ENCODE measurements around the gene SULT1A2. TPM values are rescaled to one million over a fixed set of nuclear protein-coding genes. Genes with fewer than 3 reads are reported as not detected.

SULT1A2 gene
- total and polyA plus RNA-seq, 2 of the 8 experiments (the other 6 are each of a cell fraction or from before 2014, with no cell fraction given): 0.29 to 0.35 TPM

DNA sequence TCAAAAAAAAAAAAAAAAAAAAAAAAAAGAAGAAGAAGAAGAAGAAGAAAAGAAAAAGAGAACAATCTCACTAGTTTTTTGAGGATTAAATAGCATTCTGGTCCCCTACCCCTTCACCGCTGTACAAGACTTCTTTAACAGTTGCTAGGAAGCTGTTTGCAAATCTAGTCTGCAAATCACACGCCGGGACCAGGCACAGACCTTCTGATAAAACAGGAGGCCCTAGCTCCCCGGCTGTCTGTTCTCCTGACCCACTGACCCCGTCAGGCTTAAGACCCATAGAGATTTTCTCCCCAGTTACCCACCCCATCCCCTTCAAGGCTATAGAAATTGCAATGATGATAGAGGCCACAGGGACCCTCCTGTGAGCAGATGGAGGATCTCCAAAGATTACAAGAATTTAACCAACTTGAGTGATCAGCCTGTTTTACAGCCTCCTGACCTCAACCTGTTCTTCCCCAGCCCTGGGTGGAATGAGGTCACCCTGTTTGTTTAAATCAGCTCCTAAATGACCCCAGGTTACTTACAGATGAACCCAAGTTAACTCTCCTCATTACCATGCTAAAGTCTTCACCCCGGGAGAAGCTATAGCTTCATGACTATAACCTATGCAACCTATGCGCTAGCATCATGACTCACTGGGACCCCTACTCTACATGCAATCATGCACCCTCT lies 24.8 kb upstream of the SULT1A2 start:
- no peak overlapping the region for H4K5ac ChIP-seq (ENCODE audit: insufficient read length, low read depth, low read length)
- no peak overlapping the region for H3K4me3 ChIP-seq (ENCODE audit: extremely low read depth in 1 of 4, insufficient read depth in 2 of 4, low read depth in 3 of 4, low read length in 4 of 4)
- no peak overlapping the region for H3K4me2 ChIP-seq (ENCODE audit: insufficient read depth in 1 of 2, low read depth in 2 of 2, low read length in 2 of 2)
- no peak overlapping the region for H4K91ac ChIP-seq (replicated peaks; ENCODE audit: insufficient read length, low read length)
- no peaks in the 10 kb centered on the region for H3K79me2 ChIP-seq (ENCODE audit: control insufficient read depth in 1 of 2, insufficient read depth in 2 of 2, low read length in 2 of 2)
- H2BK120ac ChIP-seq (replicated peaks; ENCODE audit: low read depth, low read length): no peak overlapping the region
- no peak overlapping the region for H2BK5ac ChIP-seq (ENCODE audit: low read depth, low read length)
- no peak overlapping the region for H2AK5ac ChIP-seq (ENCODE audit: low read depth, low read length)
- no peak overlapping the region for H3K14ac ChIP-seq (ENCODE audit: insufficient read length)
- H3K23me2 ChIP-seq (ENCODE audit: low read depth, low read length): no peaks in the 10 kb centered on the region
- no peak for FAIRE-seq
- H3K36me3 ChIP-seq (ENCODE audit: control insufficient read depth in 2 of 4, insufficient read depth in 4 of 4, low read length in 3 of 4): no peaks in the 10 kb centered on the region
- H3K4me1 ChIP-seq (replicated peaks in 1 of 4; ENCODE audit: control insufficient read depth in 3 of 4, insufficient read depth in 4 of 4, low read length in 3 of 4): peaks cover 2 to 5% (median 3%) of the 10 kb centered on the region in 4 experiments; a peak in 4 of 7 replicates
- H4K8ac ChIP-seq (ENCODE audit: extremely low read depth, insufficient read depth, low read length): no peak overlapping the region
- H3K4ac ChIP-seq (replicated peaks; ENCODE audit: insufficient read length, low read depth, low read length): no peak overlapping the region
- no peak overlapping the region for H3K18ac ChIP-seq (ENCODE audit: extremely low read depth, low read length)
- DNase-seq (ENCODE audit: low read depth in 1 of 2, low spot score in 2 of 2): no peak
- no peaks in the 10 kb centered on the region for H3K9me3 ChIP-seq (ENCODE audit: insufficient read depth in 2 of 2, low read depth in 1 of 2, low read length in 1 of 2)
- H2BK15ac ChIP-seq (ENCODE audit: low read length): no peak overlapping the region
- H3K27me3 ChIP-seq (replicated peaks in 1 of 4; ENCODE audit: control insufficient read depth in 3 of 4, extremely low read depth in 1 of 4, insufficient read depth in 3 of 4, low read length in 3 of 4): no peaks in the 10 kb centered on the region
- H2BK20ac ChIP-seq (ENCODE audit: low read length): no peak overlapping the region
- no peak overlapping the region for H3K23ac ChIP-seq (ENCODE audit: insufficient read length)
- no peaks in the 10 kb centered on the region for H4K20me1 ChIP-seq (replicated peaks in 1 of 2; ENCODE audit: control insufficient read depth in 1 of 2, insufficient read depth in 2 of 2, low read length in 2 of 2)
- CTCF ChIA-PET (ENCODE audit: partially characterized antibody): interaction anchor here (0.6 kb wide), 1 partner anchor 1332 kb away, joined by 3 read pairs; no protein-coding TSS in a partner anchor
- no peaks in the 10 kb centered on the region for H3K79me1 ChIP-seq (ENCODE audit: low read depth, low read length)
- no peak overlapping the region for H3K56ac ChIP-seq (replicated peaks; ENCODE audit: insufficient read length, low read depth, low read length)
- 90% methylated on average over 7 of the region's 7 CpGs; no CpG with 5 or more reads in 1 of the 2 experiments for WGBS, 2 experiments (ENCODE audit: extremely low coverage in 1 of 2, insufficient coverage in 1 of 2, insufficient read length in 1 of 2, insufficient replicate concordance in 2 of 2, low coverage in 1 of 2, low lambda C conversion rate in 2 of 2, missing lambda C conversion rate in 1 of 2)
- POLR2A ChIA-PET (ENCODE audit: partially characterized antibody): interaction anchor here (1.0 kb wide), 1 partner anchor 104 kb away, joined by 3 read pairs; no protein-coding TSS in a partner anchor
- no peak overlapping the region for H2AFZ ChIP-seq (ENCODE audit: low read length)
- H3K9ac ChIP-seq (replicated peaks in 1 of 4; ENCODE audit: extremely low read depth in 1 of 4, low read depth in 3 of 4, low read length in 3 of 4): no peak overlapping the region
- no peak overlapping the region for H2BK12ac ChIP-seq (ENCODE audit: low read depth, low read length)
- no peak overlapping the region for H3K27ac ChIP-seq (ENCODE audit: low read depth, low read length)
- TF ChIP-seq EP300 (IDR thresholded peaks at IDR 0.05; ENCODE audit: borderline replicate concordance in 1 of 2, low read depth in 2 of 2, low read length in 2 of 2): no peak
- TF ChIP-seq BCL11A (IDR thresholded peaks at IDR 0.05; ENCODE audit: low read depth in 2 of 2, low read length in 2 of 2): no peak
- TF ChIP-seq EGR1 (IDR thresholded peaks at IDR 0.05; ENCODE audit: borderline replicate concordance, low read depth, low read length): no peak
- no peak for TF ChIP-seq GABPA (IDR thresholded peaks at IDR 0.05; ENCODE audit: borderline replicate concordance, insufficient read depth, low read length)
- TF ChIP-seq SP4 (IDR thresholded peaks at IDR 0.05; ENCODE audit: low read length): no peak
- no peak for TF ChIP-seq CEBPB (IDR thresholded peaks at IDR 0.05; ENCODE audit: low read depth, low read length)
- no peak for TF ChIP-seq RAD21 (IDR thresholded peaks at IDR 0.05 in 1 of 2, conservative IDR thresholded peaks at IDR 0.05 in 1 of 2; ENCODE audit: low read depth in 2 of 2, low read length in 2 of 2)
- TF ChIP-seq, protein P1, sequence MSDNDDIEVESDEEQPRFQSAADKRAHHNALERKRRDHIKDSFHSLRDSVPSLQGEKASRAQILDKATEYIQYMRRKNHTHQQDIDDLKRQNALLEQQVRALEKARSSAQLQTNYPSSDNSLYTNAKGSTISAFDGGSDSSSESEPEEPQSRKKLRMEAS (IDR thresholded peaks at IDR 0.05): no peak
- TF ChIP-seq SP2 (IDR thresholded peaks at IDR 0.05; ENCODE audit: low read length): no peak
- no peak for TF ChIP-seq RNF2 (IDR thresholded peaks at IDR 0.05; ENCODE audit: borderline replicate concordance, low read depth, low read length, missing control alignments, poor library complexity, severe bottlenecking)
- TF ChIP-seq CHD2 (IDR thresholded peaks at IDR 0.05; ENCODE audit: low read length): no peak
- TF ChIP-seq RBBP5 (IDR thresholded peaks at IDR 0.05; ENCODE audit: borderline replicate concordance, low read depth, low read length): no peak

Data from H1 (cell line).